Measurements from ENCODE around the gene TSPAN31.

- TF ChIP-seq, protein P1, sequence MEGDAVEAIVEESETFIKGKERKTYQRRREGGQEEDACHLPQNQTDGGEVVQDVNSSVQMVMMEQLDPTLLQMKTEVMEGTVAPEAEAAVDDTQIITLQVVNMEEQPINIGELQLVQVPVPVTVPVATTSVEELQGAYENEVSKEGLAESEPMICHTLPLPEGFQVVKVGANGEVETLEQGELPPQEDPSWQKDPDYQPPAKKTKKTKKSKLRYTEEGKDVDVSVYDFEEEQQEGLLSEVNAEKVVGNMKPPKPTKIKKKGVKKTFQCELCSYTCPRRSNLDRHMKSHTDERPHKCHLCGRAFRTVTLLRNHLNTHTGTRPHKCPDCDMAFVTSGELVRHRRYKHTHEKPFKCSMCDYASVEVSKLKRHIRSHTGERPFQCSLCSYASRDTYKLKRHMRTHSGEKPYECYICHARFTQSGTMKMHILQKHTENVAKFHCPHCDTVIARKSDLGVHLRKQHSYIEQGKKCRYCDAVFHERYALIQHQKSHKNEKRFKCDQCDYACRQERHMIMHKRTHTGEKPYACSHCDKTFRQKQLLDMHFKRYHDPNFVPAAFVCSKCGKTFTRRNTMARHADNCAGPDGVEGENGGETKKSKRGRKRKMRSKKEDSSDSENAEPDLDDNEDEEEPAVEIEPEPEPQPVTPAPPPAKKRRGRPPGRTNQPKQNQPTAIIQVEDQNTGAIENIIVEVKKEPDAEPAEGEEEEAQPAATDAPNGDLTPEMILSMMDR (IDR thresholded peaks at IDR 0.05): no peak
- TF ChIP-seq POLR2A (IDR thresholded peaks at IDR 0.05): no peak
These were observed 12.6 kb upstream of the TSPAN31 start for GRCh38 chr12:57732270-57732669.

All from uterus (tissue), 2 donors.